Measurements from ENCODE around the gene SS18.
"Not testable (repeated sequence)": the region's sequence is repeated elsewhere in the genome, so short reads cannot be mapped to it uniquely, and the experiment has no call there.

SS18 gene

GRCh38 chr18:26127786-26128185, 37.4 kb upstream of the SS18 start:
- TF ChIP-seq CTCF (IDR thresholded peaks at IDR 0.05; ENCODE audit: low read depth, low read length) (no peak), EZH2phosphoT487 (IDR thresholded peaks at IDR 0.05; ENCODE audit: low read depth) (no peak)
- no peak overlapping the region for H3K27ac ChIP-seq (ENCODE audit: low read length)
- H3K36me3 ChIP-seq (replicated peaks; ENCODE audit: low read depth, low read length) = no peaks in the 10 kb centered on the region
- H3K79me2 ChIP-seq (ENCODE audit: low read length) = no peaks in the 10 kb centered on the region
- no peak overlapping the region for H3K9ac ChIP-seq (ENCODE audit: low read length)
- H3K4me1 ChIP-seq (ENCODE audit: low read length) = no peaks in the 10 kb centered on the region
- no peak overlapping the region for H2AFZ ChIP-seq (ENCODE audit: low read depth, low read length)
- H3K4me3 ChIP-seq (ENCODE audit: low read length) = no peak overlapping the region
- H3K27me3 ChIP-seq (ENCODE audit: low read depth, low read length) = no peaks in the 10 kb centered on the region
- no peaks in the 10 kb centered on the region for H4K20me1 ChIP-seq (ENCODE audit: insufficient read depth, low read length)
- H3K9me3 ChIP-seq (ENCODE audit: insufficient read depth, low read length) = no peaks in the 10 kb centered on the region
- H3K4me2 ChIP-seq (ENCODE audit: low read length) = no peak overlapping the region

- H3K4me2 ChIP-seq (ENCODE audit: low read length); H3K9me3 ChIP-seq (ENCODE audit: insufficient read depth, low read length); H3K9ac ChIP-seq (ENCODE audit: low read length); H3K4me1 ChIP-seq (ENCODE audit: low read length); H3K27ac ChIP-seq (ENCODE audit: low read length); H3K27me3 ChIP-seq (ENCODE audit: low read depth, low read length); H3K4me3 ChIP-seq (ENCODE audit: low read length); H2AFZ ChIP-seq (ENCODE audit: low read depth, low read length); H4K20me1 ChIP-seq (ENCODE audit: insufficient read depth, low read length); H3K36me3 ChIP-seq (replicated peaks; ENCODE audit: low read depth, low read length); H3K79me2 ChIP-seq (ENCODE audit: low read length): not testable (repeated sequence)
Measured at GRCh38 chr18:26121994-26122393, 31.6 kb upstream of the SS18 start.

- Histone ChIP-seq H3K9ac (ENCODE audit: low read length) (no peak overlapping the region), H3K36me3 (replicated peaks; ENCODE audit: low read depth, low read length) (no peaks in the 10 kb centered on the region)
Measured at GRCh38 chr18:26121476-26121875, 31.1 kb upstream of the SS18 start.

GRCh38 chr18:26119246-26119645, 28.8 kb upstream of the SS18 start:
- Histone ChIP-seq H3K4me1 (ENCODE audit: low read length) (no peaks in the 10 kb centered on the region), H3K9me3 (ENCODE audit: insufficient read depth, low read length) (no peaks in the 10 kb centered on the region), H4K20me1 (ENCODE audit: insufficient read depth, low read length) (no peaks in the 10 kb centered on the region), H3K4me2 (ENCODE audit: low read length) (no peak overlapping the region), H3K27ac (ENCODE audit: low read length) (no peak overlapping the region), H2AFZ (ENCODE audit: low read depth, low read length) (no peak overlapping the region), H3K27me3 (ENCODE audit: low read depth, low read length) (no peaks in the 10 kb centered on the region; the same call in 1 of the 2 replicates), H3K9ac (ENCODE audit: low read length) (no peak overlapping the region), H3K79me2 (ENCODE audit: low read length) (no peaks in the 10 kb centered on the region), H3K4me3 (ENCODE audit: low read length) (no peak overlapping the region), H3K36me3 (replicated peaks; ENCODE audit: low read depth, low read length) (no peaks in the 10 kb centered on the region)
- TF ChIP-seq CTCF (IDR thresholded peaks at IDR 0.05; ENCODE audit: low read depth, low read length) (no peak), EZH2phosphoT487 (IDR thresholded peaks at IDR 0.05; ENCODE audit: low read depth) (no peak)

More at GRCh38 chr18:26121476-26121875, 31.1 kb upstream of the SS18 start:
- Histone ChIP-seq H2AFZ (ENCODE audit: low read depth, low read length) (no peak overlapping the region), H3K27me3 (ENCODE audit: low read depth, low read length) (no peaks in the 10 kb centered on the region; the same call in 1 of the 2 replicates), H4K20me1 (ENCODE audit: insufficient read depth, low read length) (no peaks in the 10 kb centered on the region), H3K4me3 (ENCODE audit: low read length) (no peak overlapping the region), H3K4me2 (ENCODE audit: low read length) (no peak overlapping the region), H3K27ac (ENCODE audit: low read length) (no peak overlapping the region), H3K79me2 (ENCODE audit: low read length) (no peaks in the 10 kb centered on the region), H3K4me1 (ENCODE audit: low read length) (no peaks in the 10 kb centered on the region), H3K9me3 (ENCODE audit: insufficient read depth, low read length) (no peaks in the 10 kb centered on the region)
- TF ChIP-seq CTCF (IDR thresholded peaks at IDR 0.05; ENCODE audit: low read depth, low read length) (no peak), EZH2phosphoT487 (IDR thresholded peaks at IDR 0.05; ENCODE audit: low read depth) (no peak)

- no peaks in the 10 kb centered on the region for H3K79me2 ChIP-seq (ENCODE audit: low read length)
- no peaks in the 10 kb centered on the region for H3K36me3 ChIP-seq (replicated peaks; ENCODE audit: low read depth, low read length)
- H4K20me1 ChIP-seq (ENCODE audit: insufficient read depth, low read length) = no peaks in the 10 kb centered on the region
- no peak overlapping the region for H2AFZ ChIP-seq (ENCODE audit: low read depth, low read length)
- TF ChIP-seq CTCF (IDR thresholded peaks at IDR 0.05; ENCODE audit: low read depth, low read length) (no peak), EZH2phosphoT487 (IDR thresholded peaks at IDR 0.05; ENCODE audit: low read depth) (no peak)
- no peaks in the 10 kb centered on the region for H3K27me3 ChIP-seq (ENCODE audit: low read depth, low read length)
- H3K4me2 ChIP-seq (ENCODE audit: low read length) = 0 out of 2 replicates have a peak overlapping the region, but pooled peaks have one; percentile 15
- H3K9ac ChIP-seq (ENCODE audit: low read length) = no peak overlapping the region
- H3K9me3 ChIP-seq (ENCODE audit: insufficient read depth, low read length) = no peaks in the 10 kb centered on the region
- H3K4me3 ChIP-seq (ENCODE audit: low read length) = no peak overlapping the region
- no peak overlapping the region for H3K27ac ChIP-seq (ENCODE audit: low read length)
- H3K4me1 ChIP-seq (ENCODE audit: low read length) = no peaks in the 10 kb centered on the region
Measured at GRCh38 chr18:26104035-26104434, 13.6 kb upstream of the SS18 start.

Measured in OCI-LY3 (cell line).